ENCODE results near the gene ABCA1.

DNA sequence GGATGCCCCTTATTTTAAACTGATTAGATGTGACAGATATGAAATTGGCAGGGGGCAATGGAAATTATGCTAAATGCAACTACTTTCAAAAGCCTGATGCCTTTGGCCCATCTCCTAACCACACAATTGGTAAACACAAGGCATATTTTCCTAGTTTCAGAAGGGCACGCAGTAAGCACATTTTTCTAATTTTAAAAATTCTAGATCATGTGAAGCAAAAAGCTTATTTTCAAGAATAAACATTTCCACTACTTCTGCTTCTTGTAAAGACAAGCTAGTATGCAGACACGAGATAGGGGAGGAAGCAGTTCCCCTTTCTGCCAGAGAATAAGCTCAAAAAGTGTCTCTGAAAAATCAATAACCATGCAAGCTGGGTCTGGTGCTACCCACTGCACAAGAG lies 67.7 kb downstream of the ABCA1 start:
- TF ChIP-seq, protein P1, sequence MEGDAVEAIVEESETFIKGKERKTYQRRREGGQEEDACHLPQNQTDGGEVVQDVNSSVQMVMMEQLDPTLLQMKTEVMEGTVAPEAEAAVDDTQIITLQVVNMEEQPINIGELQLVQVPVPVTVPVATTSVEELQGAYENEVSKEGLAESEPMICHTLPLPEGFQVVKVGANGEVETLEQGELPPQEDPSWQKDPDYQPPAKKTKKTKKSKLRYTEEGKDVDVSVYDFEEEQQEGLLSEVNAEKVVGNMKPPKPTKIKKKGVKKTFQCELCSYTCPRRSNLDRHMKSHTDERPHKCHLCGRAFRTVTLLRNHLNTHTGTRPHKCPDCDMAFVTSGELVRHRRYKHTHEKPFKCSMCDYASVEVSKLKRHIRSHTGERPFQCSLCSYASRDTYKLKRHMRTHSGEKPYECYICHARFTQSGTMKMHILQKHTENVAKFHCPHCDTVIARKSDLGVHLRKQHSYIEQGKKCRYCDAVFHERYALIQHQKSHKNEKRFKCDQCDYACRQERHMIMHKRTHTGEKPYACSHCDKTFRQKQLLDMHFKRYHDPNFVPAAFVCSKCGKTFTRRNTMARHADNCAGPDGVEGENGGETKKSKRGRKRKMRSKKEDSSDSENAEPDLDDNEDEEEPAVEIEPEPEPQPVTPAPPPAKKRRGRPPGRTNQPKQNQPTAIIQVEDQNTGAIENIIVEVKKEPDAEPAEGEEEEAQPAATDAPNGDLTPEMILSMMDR (conservative IDR thresholded peaks at IDR 0.05; ENCODE audit: low read depth, low read length): no peak
- no peak for TF ChIP-seq EZH2 (IDR thresholded peaks at IDR 0.05; ENCODE audit: borderline replicate concordance, low read depth, low read length, poor library complexity, severe bottlenecking)
